ENCODE data around the gene DERL3.

DNA sequence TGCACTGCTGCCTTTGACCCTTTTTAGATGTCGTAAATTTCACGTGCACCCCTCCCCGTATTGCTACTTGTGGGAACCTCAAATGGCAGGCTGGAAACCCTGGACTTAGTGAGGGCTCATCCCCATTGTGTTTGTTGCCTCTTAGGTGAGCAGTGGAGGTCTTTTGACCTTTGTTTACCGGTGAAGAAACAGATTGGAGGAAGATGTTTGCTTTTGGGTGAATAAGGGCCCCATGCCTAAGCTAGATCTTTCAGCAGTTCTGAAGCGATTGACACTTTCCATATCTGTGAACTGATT is 51.3 kb downstream of the DERL3 start:
- no peak for TF ChIP-seq YY1 (IDR thresholded peaks at IDR 0.05; ENCODE audit: insufficient read depth, insufficient read length)
- no peak for TF ChIP-seq SUZ12 (IDR thresholded peaks at IDR 0.05; ENCODE audit: extremely low read depth, insufficient read depth, insufficient read length)
